ENCODE measurements around the gene RER1. TPM values are rescaled to one million over a fixed set of nuclear protein-coding genes. Genes with fewer than 3 reads are reported as not detected.

RER1 gene
- total RNA-seq, 2 donors from 2014 or later, result 114 TPM

GRCh38 chr1:2378441-2378851 lies 13.2 kb upstream of the RER1 start:
- no peak overlapping the region for H3K27ac ChIP-seq (ENCODE audit: low read depth, low read length)
- no peak overlapping the region for H3K9ac ChIP-seq (ENCODE audit: extremely low read depth, low read length, poor library complexity, severe bottlenecking)
- no peak overlapping the region for H3K4me3 Mint-ChIP-seq
- no peak overlapping the region for H3K27ac Mint-ChIP-seq
- no peaks in the 10 kb centered on the region for H3K4me1 ChIP-seq (ENCODE audit: control insufficient read depth, insufficient read depth, low read length)
- H3K4me1 Mint-ChIP-seq, result no peaks in the 10 kb centered on the region
- no peak overlapping the region for H3K4me3 ChIP-seq (ENCODE audit: low read length)
- H3K9me3 Mint-ChIP-seq, result no peaks in the 10 kb centered on the region
- H3K27me3 ChIP-seq (ENCODE audit: control insufficient read depth, insufficient read depth, low read length, poor library complexity, severe bottlenecking), result no peaks in the 10 kb centered on the region
- H3K36me3 ChIP-seq (ENCODE audit: control insufficient read depth, insufficient read depth, low read length), result no peaks in the 10 kb centered on the region
- no peak for DNase-seq
- TF ChIP-seq CTCF (conservative IDR thresholded peaks at IDR 0.05), result no peak
- no peaks in the 10 kb centered on the region for H3K27me3 Mint-ChIP-seq (ENCODE audit: insufficient read depth)
- no peaks in the 10 kb centered on the region for H3K36me3 Mint-ChIP-seq (ENCODE audit: low read depth)
- H3K9me3 ChIP-seq (ENCODE audit: control insufficient read depth, low read length), result no peaks in the 10 kb centered on the region
- WGBS, 2 experiments (ENCODE audit: insufficient coverage in 1 of 2, insufficient read length in 1 of 2), result 94 to 96% methylated on average over 16 to 24 of the region's 24 CpGs

- Histone ChIP-seq H3K4me1 (ENCODE audit: control insufficient read depth, insufficient read depth, low read length) (no peaks in the 10 kb centered on the region), H3K9ac (ENCODE audit: extremely low read depth, low read length, poor library complexity, severe bottlenecking) (no peak overlapping the region), H3K27me3 (ENCODE audit: control insufficient read depth, insufficient read depth, low read length, poor library complexity, severe bottlenecking) (no peaks in the 10 kb centered on the region), H3K9me3 (ENCODE audit: control insufficient read depth, low read length) (no peaks in the 10 kb centered on the region), H3K4me3 (ENCODE audit: low read length) (no peak overlapping the region), H3K27ac (ENCODE audit: low read depth, low read length) (no peak overlapping the region), H3K36me3 (ENCODE audit: control insufficient read depth, insufficient read depth, low read length) (no peaks in the 10 kb centered on the region)
- no peak overlapping the region for H3K4me3 Mint-ChIP-seq
- no peak overlapping the region for H3K27ac Mint-ChIP-seq
- H3K4me1 Mint-ChIP-seq, result no peaks in the 10 kb centered on the region
- H3K9me3 Mint-ChIP-seq, result no peaks in the 10 kb centered on the region
- no peaks in the 10 kb centered on the region for H3K36me3 Mint-ChIP-seq (ENCODE audit: low read depth)
- no peak for DNase-seq
- H3K27me3 Mint-ChIP-seq (ENCODE audit: insufficient read depth), result no peaks in the 10 kb centered on the region
- 90 to 93% methylated on average over 17 to 18 of the region's 18 CpGs for WGBS, 2 experiments (ENCODE audit: insufficient coverage in 1 of 2, insufficient read length in 1 of 2)
- no peak for TF ChIP-seq CTCF (conservative IDR thresholded peaks at IDR 0.05)
Measured at GRCh38 chr1:2378956-2379732, 12.5 kb upstream of the RER1 start.

GRCh38 chr1:2379733-2380404 lies 11.8 kb upstream of the RER1 start:
- Histone ChIP-seq H3K4me3 (ENCODE audit: low read length) (no peak overlapping the region), H3K4me1 (ENCODE audit: control insufficient read depth, insufficient read depth, low read length) (no peaks in the 10 kb centered on the region), H3K27ac (ENCODE audit: low read depth, low read length) (no peak overlapping the region), H3K9me3 (ENCODE audit: control insufficient read depth, low read length) (no peaks in the 10 kb centered on the region), H3K36me3 (ENCODE audit: control insufficient read depth, insufficient read depth, low read length) (no peaks in the 10 kb centered on the region), H3K27me3 (ENCODE audit: control insufficient read depth, insufficient read depth, low read length, poor library complexity, severe bottlenecking) (no peaks in the 10 kb centered on the region), H3K9ac (ENCODE audit: extremely low read depth, low read length, poor library complexity, severe bottlenecking) (no peak overlapping the region)
- 94 to 97% methylated on average over 20 to 23 of the region's 23 CpGs for WGBS, 2 experiments (ENCODE audit: insufficient coverage in 1 of 2, insufficient read length in 1 of 2)
- Mint-ChIP-seq H3K9me3 (no peaks in the 10 kb centered on the region), H3K4me3 (no peak overlapping the region), H3K27ac (no peak overlapping the region), H3K27me3 (ENCODE audit: insufficient read depth) (no peaks in the 10 kb centered on the region), H3K4me1 (no peaks in the 10 kb centered on the region), H3K36me3 (ENCODE audit: low read depth) (no peaks in the 10 kb centered on the region)
- no peak for TF ChIP-seq CTCF (conservative IDR thresholded peaks at IDR 0.05)
- DNase-seq, result no peak
